HEK293T (cell line): ENCODE data around the gene DLG2.
"Not testable (repeated sequence)": the region's sequence is repeated elsewhere in the genome, so short reads cannot be mapped to it uniquely, and the experiment has no call there.

Experiments used
- ARNT ChIP-seq: fragments of 450-650 bp; IDR thresholded peaks from 2 replicates; pipeline ENCODE4 v1.6.1; 2017; ENCODE audit warnings: mild to moderate bottlenecking
- BHLHE40 ChIP-seq: fragments of 450-650 bp; IDR thresholded peaks from 2 replicates; pipeline ENCODE4 v1.6.1; 2016; ENCODE audit warnings: mild to moderate bottlenecking, moderate library complexity, borderline replicate concordance
- ELF4 ChIP-seq: fragments of 450-650 bp; IDR thresholded peaks from 2 replicates; pipeline ENCODE4 v1.6.1; 2017; ENCODE audit warnings: antibody characterized with exemption
- FOXA1 ChIP-seq: fragments of 450-650 bp; IDR thresholded peaks from 2 replicates; pipeline ENCODE4 v1.6.1; 2016; ENCODE audit warnings: mild to moderate bottlenecking
- FOXM1 ChIP-seq: fragments of 450-650 bp; IDR thresholded peaks from 2 replicates; pipeline ENCODE4 v1.6.1; 2017; ENCODE audit warnings: mild to moderate bottlenecking, borderline replicate concordance
- HDGF ChIP-seq: fragments of 450-650 bp; IDR thresholded peaks from 2 replicates; pipeline ENCODE4 v1.6.1; 2017; ENCODE audit warnings: antibody characterized with exemption, borderline replicate concordance
- LEF1 ChIP-seq: fragments of 450-650 bp; IDR thresholded peaks from 2 replicates; pipeline ENCODE4 v1.6.1; 2017; ENCODE audit warnings: mild to moderate bottlenecking, borderline replicate concordance
- NFRKB ChIP-seq: fragments of 450-650 bp; IDR thresholded peaks from 2 replicates; pipeline ENCODE4 v1.6.1; 2016; ENCODE audit warnings: mild to moderate bottlenecking, moderate library complexity
- SP1 ChIP-seq: fragments of 450-650 bp; IDR thresholded peaks from 2 replicates; pipeline ENCODE4 v1.6.1; 2017
- SUZ12 ChIP-seq: fragments of 450-650 bp; IDR thresholded peaks from 2 replicates; pipeline ENCODE4 v1.6.1; 2016; ENCODE audit warnings: mild to moderate bottlenecking
- TARDBP ChIP-seq: fragments of 450-650 bp; IDR thresholded peaks from 2 replicates; pipeline ENCODE4 v1.6.1; 2016
- ZNF384 ChIP-seq: fragments of 450-650 bp; IDR thresholded peaks from 2 replicates; pipeline ENCODE4 v1.6.1; 2016

DNA sequence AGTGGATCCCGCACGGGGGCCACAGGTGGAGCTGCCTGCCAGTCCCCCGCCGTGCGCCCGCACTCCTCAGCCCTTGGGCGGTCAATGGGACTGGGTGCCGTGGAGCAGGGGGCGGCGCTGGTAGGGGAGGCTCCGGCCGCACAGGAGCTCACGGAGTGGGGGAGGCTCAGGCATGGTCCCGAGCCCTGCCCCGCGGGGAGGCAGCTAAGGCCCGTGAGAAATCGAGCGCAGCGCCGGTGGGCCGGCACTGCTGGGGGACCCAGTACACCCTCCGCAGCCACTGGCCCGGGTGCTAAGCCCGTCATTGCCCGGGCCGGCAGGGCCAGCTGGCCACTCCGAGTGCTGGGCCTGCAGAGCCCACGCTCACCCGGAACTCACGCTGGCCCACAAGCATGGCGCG is 1318.7 kb downstream of the DLG2 start:
- not testable (repeated sequence) for TF ChIP-seq FOXM1, BHLHE40, NFRKB, FOXA1, SP1, LEF1, ZNF384, HDGF, TARDBP, ARNT, SUZ12, ELF4
